K562 (cell line): Measurements from ENCODE around the gene CSTA. TPM values are rescaled to one million over a fixed set of nuclear protein-coding genes. Genes with fewer than 3 reads are reported as not detected.

ENCODE experiments used
- ATAC-seq: fragments of 200-7000 bp; cut with Tn5 transposase; 3 replicates; pipeline ENCODE4 v1.9.1; 2020; ENCODE audit warnings: moderate library complexity
- BruUV-seq: library from RNA; stranded (reverse); fragments of 400-500 nt; replicated peaks from 2 replicates; lab custom pipeline; 2021; lab: Mats Ljungman, UMichigan
- CTCF ChIA-PET: fragments of 300-600 bp; formaldehyde crosslinking; extraction: SDS; loops from one replicate; lab custom pipeline; 2021; ENCODE audit warnings: low intra/inter-chr PET ratio; lab: Yijun Ruan, JAX
- POLR2A ChIA-PET: fragments of 300-600, 350-650 bp; sonication (Branson Sonifier 250); formaldehyde crosslinking; extraction: SDS; loops from one replicate; lab custom pipeline; 2021; ENCODE audit warnings: antibody characterized with exemption, inconsistent platforms; lab: Yijun Ruan, JAX
- DNase-seq, 4 experiments: peaks; one replicate each; pipeline versions ENCODE4 v3.0.0 to v3.0.0-alpha.2; 2011 to 2018; ENCODE audit warnings: low spot score in 3 of 4, mixed read lengths in 3 of 4; ENCODE audit errors: extremely low read depth in 1 of 4
- FAIRE-seq: peaks from 2 replicates; lab custom pipeline; 2011; peaks lifted over from hg19 to GRCh38; lab: Jason Lieb, UNC
- H2AFZ ChIP-seq: 2 replicates; pipeline ENCODE4 v1.6.0; 2011; ENCODE audit warnings: low read depth, low read length, control low read depth, inconsistent platforms
- H3K27ac ChIP-seq: fragments of 200-600 bp; 3 replicates; pipeline ENCODE4 v1.8.0; 2011; ENCODE audit warnings: low read depth, mild to moderate bottlenecking, control low read depth, inconsistent platforms, low read length, moderate library complexity, mixed read lengths; ENCODE audit errors: extremely low read depth
- H3K27me3 ChIP-seq, 2 experiments: fragments of 300-600 bp in 1 of 2; 2 replicates in 1 of 2; 3 replicates in 1 of 2; pipeline versions ENCODE4 v1.6.0 to v1.8.0; 2011; ENCODE audit warnings: inconsistent platforms in 2 of 2, low read length in 2 of 2, mild to moderate bottlenecking in 1 of 2, mixed read lengths in 1 of 2, moderate library complexity in 1 of 2; ENCODE audit not compliant: control insufficient read depth in 2 of 2, insufficient read depth in 2 of 2
- H3K36me3 ChIP-seq: fragments of 300-600 bp; 3 replicates; pipeline ENCODE4 v1.8.0; 2011; ENCODE audit warnings: mild to moderate bottlenecking, low read length, inconsistent platforms; ENCODE audit not compliant: control insufficient read depth, insufficient read depth
- H3K4me1 ChIP-seq, 2 experiments: fragments of 200-600 bp in 1 of 2; replicated peaks in 1 of 2; 2 replicates in 1 of 2; 3 replicates in 1 of 2; pipeline versions ENCODE4 v1.5.1 to v1.8.0; 2011; ENCODE audit warnings: inconsistent platforms in 2 of 2, low read length in 2 of 2, mild to moderate bottlenecking in 1 of 2, mixed read lengths in 1 of 2, moderate library complexity in 1 of 2; ENCODE audit not compliant: control insufficient read depth in 2 of 2, insufficient read depth in 2 of 2
- H3K4me2 ChIP-seq: 2 replicates; pipeline ENCODE4 v1.6.1; 2011; ENCODE audit warnings: low read length, control low read depth, inconsistent platforms, mixed read lengths; ENCODE audit not compliant: insufficient read depth
- H3K4me3 ChIP-seq: fragments of 200-600 bp; sonication (generic), shearing (Covaris generic); 2 replicates; pipeline ENCODE4 v1.5.1; 2016; ENCODE audit warnings: control low read depth, inconsistent platforms
- H3K79me2 ChIP-seq: fragments of 200-600 bp; 3 replicates; pipeline ENCODE4 v1.8.0; 2011; ENCODE audit warnings: low read length, inconsistent platforms; ENCODE audit not compliant: control insufficient read depth, insufficient read depth
- H3K9ac ChIP-seq, 2 experiments: 2 replicates each; pipeline versions ENCODE4 v1.6.0 to v1.6.1; 2011; ENCODE audit warnings: low read depth in 2 of 2, low read length in 2 of 2, control low read depth in 1 of 2, inconsistent platforms in 1 of 2, mild to moderate bottlenecking in 1 of 2, mixed read lengths in 1 of 2; ENCODE audit not compliant: insufficient read depth in 1 of 2
- H3K9me1 ChIP-seq: one replicate; pipeline ENCODE4 v1.6.0; 2011; ENCODE audit warnings: inconsistent platforms, mild to moderate bottlenecking, low read length, moderate library complexity; ENCODE audit not compliant: control insufficient read depth, insufficient read depth
- H3K9me3 ChIP-seq: replicated peaks from 2 replicates; pipeline ENCODE4 v1.5.1; 2011; ENCODE audit warnings: low read depth, low read length, inconsistent platforms; ENCODE audit not compliant: control insufficient read depth, insufficient read depth
- H4K20me1 ChIP-seq: replicated peaks from 2 replicates; pipeline ENCODE4 v1.6.1; 2011; ENCODE audit warnings: low read length, inconsistent platforms, mixed read lengths; ENCODE audit not compliant: control insufficient read depth, insufficient read depth
- ARID1B ChIP-seq: fragments of 450-650 bp; IDR thresholded peaks from 2 replicates; pipeline ENCODE4 v1.6.1; 2016; ENCODE audit warnings: antibody characterized with exemption, mild to moderate bottlenecking, inconsistent platforms
- ATF6 ChIP-seq: sonication (generic); formaldehyde crosslinking; IDR thresholded peaks from 2 replicates; pipeline ENCODE4 v1.4.0; 2020; ENCODE audit warnings: mild to moderate bottlenecking, missing genetic modification reagents
- HMGXB4 ChIP-seq: sonication (generic); formaldehyde crosslinking; IDR thresholded peaks from 2 replicates; pipeline ENCODE4 v1.8.1; 2023; ENCODE audit warnings: mild to moderate bottlenecking, missing genetic modification reagents
- KAT7 ChIP-seq: sonication (generic); formaldehyde crosslinking; IDR thresholded peaks from 2 replicates; pipeline ENCODE4 v1.8.0; 2022; ENCODE audit warnings: missing genetic modification reagents, mild to moderate bottlenecking, borderline replicate concordance
- NCOR1 ChIP-seq: fragments of 450-650 bp; IDR thresholded peaks from 2 replicates; pipeline ENCODE4 v1.6.1; 2016; ENCODE audit warnings: mild to moderate bottlenecking, moderate library complexity
- OTX1 ChIP-seq: fragments of 450-650 bp; formaldehyde crosslinking; IDR thresholded peaks from 2 replicates; pipeline ENCODE4 v1.4.0; 2022; ENCODE audit warnings: mild to moderate bottlenecking
- RBM25 ChIP-seq: fragments of 200-400 bp; formaldehyde crosslinking; IDR thresholded peaks from 2 replicates; pipeline ENCODE4 v1.6.1; 2018; ENCODE audit warnings: low read length, low read depth, moderate library complexity; ENCODE audit not compliant: severe bottlenecking
- SMARCB1 ChIP-seq: IDR thresholded peaks from 2 replicates; pipeline ENCODE4 v1.6.1; 2011; ENCODE audit warnings: improper control_type of control experiment, low read depth; ENCODE audit not compliant: insufficient read length
- TCF3 ChIP-seq: sonication (generic); formaldehyde crosslinking; IDR thresholded peaks from 2 replicates; pipeline ENCODE4 v1.4.0; 2020; ENCODE audit warnings: mild to moderate bottlenecking, missing genetic modification reagents
- WHSC1 ChIP-seq: IDR thresholded peaks from one replicate; pipeline ENCODE4 v1.6.1; 2012; ENCODE audit warnings: low read length, control low read depth, inconsistent platforms
- ZNF41 ChIP-seq: fragments of 250-450 bp; sonication (Bioruptor Pico); conservative IDR thresholded peaks from 2 replicates; pipeline ENCODE4 v1.4.0; 2020; ENCODE audit warnings: mild to moderate bottlenecking
- WGBS: fragments of 100-300 bp; shearing (Covaris generic); methylation state at CpG from one replicate; pipeline ENCODE4 v1.1.6; 2016; ENCODE audit warnings: low coverage, mixed read lengths; ENCODE audit not compliant: insufficient coverage; ENCODE audit errors: missing lambda C conversion rate; 5-methylcytosine and 5-hydroxymethylcytosine counted together
- in situ Hi-C: fragments of 300-500 bp; cut with MboI; formaldehyde crosslinking; loops from 4 replicates; pipeline ENCODE4 v1.15.0; 2018; ENCODE audit warnings: inconsistent platforms, mixed read lengths
- intact Hi-C: fragments of 100-400 bp; cut with micrococcal nuclease; formaldehyde crosslinking; loops from 2 replicates; pipeline ENCODE4 v1.14.2; 2022
- polyA plus RNA-seq, 8 experiments: library from polyadenylated mRNA; depleted of rRNA in 4 of 8; stranded (reverse) in 5 of 8; unstranded in 3 of 8; fragments of >200 nt; fragmentation: Nextera tagmentation in 2 of 8; fragmentation: Illumina TruSeq in 1 of 8; extraction: Ambion mirVana in 2 of 8; extraction: Trizol in 1 of 8; gene quantifications; 2 replicates each; pipeline versions ENCODE4 v1.2.1 to v1.2.3, GENCODE V29; 2011 to 2014; ENCODE audit warnings: inconsistent platforms in 1 of 8, missing spikeins in 1 of 8
- total RNA-seq, 7 experiments: library from RNA; depleted of rRNA in 6 of 7; stranded (reverse); fragments of >200 nt in 6 of 7; fragmentation: Illumina TruSeq in 2 of 7; extraction: Trizol in 2 of 7; gene quantifications; 2 replicates each; pipeline versions ENCODE4 v1.2.1 to v1.2.3, GENCODE V29; 2011 to 2021; ENCODE audit warnings: low replicate concordance in 1 of 7

The CSTA gene
- total and polyA plus RNA-seq, 9 of the 15 experiments (the other 6 are each of a cell fraction or from before 2014, with no cell fraction given) = 0.11 to 3.1 (median 1.1) TPM

GRCh38 chr3:122389892-122390291 is 64.8 kb downstream of the CSTA start:
- DNase-seq = no peak
- in situ Hi-C loops (loop anchor here (10.0 kb wide), 1 partner anchor 295 kb away; the partner anchor contains the start of gene PARP14), intact Hi-C loops (loop anchor here (5.0 kb wide), 1 partner anchor 172 kb away; the partner anchor contains the start of genes DTX3L and PARP9)
- H3K9me1 ChIP-seq = no peaks in the 10 kb centered on the region
- H3K27me3 ChIP-seq = no peaks in the 10 kb centered on the region
- no peaks in the 10 kb centered on the region for H3K9me3 ChIP-seq
- ChIA-PET CTCF (no interaction called here), POLR2A (interaction anchor here (0.7 kb wide), 1 partner anchor 236 kb away, joined by 3 read pairs; no protein-coding TSS in a partner anchor)
- 84% methylated on average over 4 of the region's 4 CpGs for WGBS
- no peak for FAIRE-seq
- H3K4me1 ChIP-seq = peaks cover 0 to 6% of the 10 kb centered on the region in 2 experiments; a peak in 2 of 5 replicates
- H3K79me2 ChIP-seq = peaks cover 77% of the 10 kb centered on the region
- ATAC-seq = no peak
- no peak overlapping the region for H2AFZ ChIP-seq
- H3K4me2 ChIP-seq = peak overlapping the region; percentile 32; the same call in 1 of the 2 replicates
- H3K36me3 ChIP-seq = peaks cover 44% of the 10 kb centered on the region
- no peak overlapping the region for H3K27ac ChIP-seq
- 0 out of 2 replicates have a peak, but pooled peaks cover 5% of the 10 kb centered on the region for H4K20me1 ChIP-seq
- no TSS peak for BruUV-seq
- no peak overlapping the region for H3K9ac ChIP-seq
- no peak for TF ChIP-seq HMGXB4 (CRISPR knock-in tag)
- H3K4me3 ChIP-seq = no peak overlapping the region

GRCh38 chr3:122390665-122391064 is 65.6 kb downstream of the CSTA start:
- CTCF ChIA-PET = no interaction called here
- 9% methylated on average over 4 of the region's 4 CpGs for WGBS
- H3K4me1 ChIP-seq = peaks cover 0 to 6% of the 10 kb centered on the region in 2 experiments; a peak in 2 of 5 replicates
- ATAC-seq (peak; percentile 78), FAIRE-seq (no peak), DNase-seq (peak in 3 of 4 experiments; percentile 18 to 41 (median 25))
- H3K9me1 ChIP-seq = no peaks in the 10 kb centered on the region
- no peaks in the 10 kb centered on the region for H3K9me3 ChIP-seq
- intact Hi-C loops = loop anchor here (5.0 kb wide), 1 partner anchor 172 kb away; the partner anchor contains the start of genes DTX3L and PARP9
- H4K20me1 ChIP-seq = 0 out of 2 replicates have a peak, but pooled peaks cover 5% of the 10 kb centered on the region
- H3K36me3 ChIP-seq = peaks cover 43% of the 10 kb centered on the region
- in situ Hi-C loops = loop anchor here (10.0 kb wide), 1 partner anchor 294 kb away; the partner anchor contains the start of gene PARP14
- no peak overlapping the region; a peak in 1 of 4 replicates for H3K9ac ChIP-seq
- no peaks in the 10 kb centered on the region for H3K27me3 ChIP-seq
- POLR2A ChIA-PET = interaction anchor here (0.7 kb wide), 1 partner anchor 22 kb away, joined by 5 read pairs; no protein-coding TSS in a partner anchor
- no peak overlapping the region for H3K27ac ChIP-seq
- peaks cover 69% of the 10 kb centered on the region for H3K79me2 ChIP-seq
- no peak overlapping the region for H2AFZ ChIP-seq
- no peak overlapping the region for H3K4me3 ChIP-seq
- peak overlapping the region; percentile 32; the same call in 1 of the 2 replicates for H3K4me2 ChIP-seq
- no TSS peak for BruUV-seq
- TF ChIP-seq NCOR1 (0 out of 2 replicates have a peak, but pooled peaks have one; percentile 24), TCF3 (0 out of 2 replicates have a peak, but pooled peaks have one; percentile 28), OTX1 (CRISPR knock-in tag) (no peak), RBM25 (no peak), WHSC1 (no peak), ATF6 (no peak), SMARCB1 (no peak), KAT7 (CRISPR knock-in tag) (no peak), ZNF41 (CRISPR knock-in tag) (no peak), ARID1B (peak; percentile 41)
